ENCODE measurements around the gene DSCAML1. TPM values are rescaled to one million over a fixed set of nuclear protein-coding genes. Genes with fewer than 3 reads are reported as not detected.
A peak's percentile ranks its signal among the peaks of the same experiment; 100 is the strongest.

The DSCAML1 gene
- total and polyA plus RNA-seq, 9 of the 15 experiments (the other 6 are each of a cell fraction or from before 2014, with no cell fraction given): not detected

- TF ChIP-seq SFPQ (IDR thresholded peaks at IDR 0.05; ENCODE audit: low read depth, low read length) (no peak), KDM2B (CRISPR knock-in tag; IDR thresholded peaks at IDR 0.05) (no peak), HBP1 (CRISPR knock-in tag; IDR thresholded peaks at IDR 0.05) (no peak), POLR2A (conservative IDR thresholded peaks at IDR 0.05) (no peak), SETDB1 (IDR thresholded peaks at IDR 0.05; ENCODE audit: low read length) (no peak), MTA3 (IDR thresholded peaks at IDR 0.05; ENCODE audit: borderline replicate concordance) (no peak)
These were observed 261.1 kb downstream of the DSCAML1 start (continued) for GRCh38 chr11:117535850-117536411.

- TF ChIP-seq ARNT (IDR thresholded peaks at IDR 0.05): no peak
- TF ChIP-seq BMI1 (IDR thresholded peaks at IDR 0.05; ENCODE audit: low read length): no peak
- no peak for TF ChIP-seq CREB5 (CRISPR knock-in tag; IDR thresholded peaks at IDR 0.05)
- 0 out of 2 replicates have a peak, but pooled peaks have one; percentile 28 for TF ChIP-seq NFIC (IDR thresholded peaks at IDR 0.05)
- FAIRE-seq: no peak
- no peak for ATAC-seq
- no peak overlapping the region for H3K4me3 ChIP-seq
- POLR2A ChIA-PET: no interaction called here
- no peak overlapping the region for H3K9ac ChIP-seq (ENCODE audit: insufficient read depth in 1 of 2, low read depth in 2 of 2, low read length in 2 of 2)
- H4K20me1 ChIP-seq (replicated peaks; ENCODE audit: control insufficient read depth, insufficient read depth, low read length): no peaks in the 10 kb centered on the region
- H3K4me2 ChIP-seq (ENCODE audit: insufficient read depth, low read length): no peak overlapping the region
- 0 out of 5 replicates have a peak, but pooled peaks cover 0 to 3% of the 10 kb centered on the region in 2 experiments for H3K4me1 ChIP-seq (replicated peaks in 1 of 2; ENCODE audit: control insufficient read depth in 2 of 2, insufficient read depth in 2 of 2, low read length in 2 of 2)
- peaks cover 13 to 44% of the 10 kb centered on the region in 2 experiments; a peak in 3 of 5 replicates for H3K27me3 ChIP-seq (ENCODE audit: control insufficient read depth in 2 of 2, insufficient read depth in 2 of 2, low read length in 2 of 2)
- in situ Hi-C loops (cut with MboI): no loop called here
- no peaks in the 10 kb centered on the region for H3K9me3 ChIP-seq (replicated peaks; ENCODE audit: control insufficient read depth, insufficient read depth, low read depth, low read length)
- H3K9me1 ChIP-seq (ENCODE audit: control insufficient read depth, insufficient read depth, low read length): peaks cover under 1% of the 10 kb centered on the region
- H3K27ac ChIP-seq (ENCODE audit: extremely low read depth, low read depth, low read length): no peak overlapping the region
- CTCF ChIA-PET (ENCODE audit: low intra/inter-chr PET ratio): no interaction called here
- no TSS peak for BruUV-seq (replicated peaks)
- intact Hi-C loops (cut with micrococcal nuclease): no loop called here
- H3K36me3 ChIP-seq (ENCODE audit: control insufficient read depth, insufficient read depth, low read length): no peaks in the 10 kb centered on the region
- DNase-seq (ENCODE audit: extremely low read depth in 1 of 4, low spot score in 3 of 4): no peak
- H3K79me2 ChIP-seq (ENCODE audit: control insufficient read depth, insufficient read depth, low read length): no peaks in the 10 kb centered on the region
- H2AFZ ChIP-seq (ENCODE audit: low read depth, low read length): no peak overlapping the region
- WGBS (ENCODE audit: insufficient coverage, low coverage, missing lambda C conversion rate): 0% methylated on average over 14 of the region's 19 CpGs
These were observed 261.7 kb downstream of the DSCAML1 start for GRCh38 chr11:117535201-117535849.

Measured in K562 (cell line).